IMR-90 (cell line): ENCODE results near the gene BMPER. TPM values are rescaled to one million over a fixed set of nuclear protein-coding genes. Genes with fewer than 3 reads are reported as not detected.

Experiments
- ATAC-seq: fragments of 200-7000 bp; cut with Tn5 transposase; 2 replicates; pipeline ENCODE4 v1.9.1; 2020; ENCODE audit warnings: low read depth, mild to moderate bottlenecking, moderate library complexity
- BruUV-seq: library from RNA; stranded (reverse); fragments of 400-500 nt; replicated peaks from 2 replicates; lab custom pipeline; 2021; lab: Mats Ljungman, UMichigan
- CTCF ChIA-PET: fragments of 300-600 bp; formaldehyde crosslinking; extraction: SDS; loops from one replicate; lab custom pipeline; 2021; ENCODE audit warnings: antibody characterized with exemption; lab: Yijun Ruan, JAX
- POLR2A ChIA-PET: fragments of 300-600 bp; sonication (Branson Sonifier 250); formaldehyde crosslinking; loops from one replicate; lab custom pipeline; 2022; ENCODE audit warnings: antibody characterized with exemption; ENCODE audit not compliant: unreplicated experiment; lab: Charles Lee
- DNase-seq: peaks from one replicate; pipeline ENCODE4 v3.0.0; 2013
- H2AFZ ChIP-seq: replicated peaks from 2 replicates; pipeline ENCODE3; 2013; ENCODE audit warnings: low read length, mild to moderate bottlenecking; ENCODE audit not compliant: poor library complexity
- H2AK5ac ChIP-seq: 2 replicates; pipeline ENCODE4 v1.6.1; 2013; ENCODE audit warnings: low read depth, low read length, inconsistent platforms
- H2AK9ac ChIP-seq: replicated peaks from 2 replicates; pipeline ENCODE3; 2013; ENCODE audit warnings: mild to moderate bottlenecking, low read depth, low read length, moderate library complexity; ENCODE audit not compliant: poor library complexity
- H2BK120ac ChIP-seq: 2 replicates; pipeline ENCODE4 v1.6.1; 2013; ENCODE audit warnings: low read depth, low read length, inconsistent platforms
- H2BK15ac ChIP-seq: 3 replicates; pipeline ENCODE4 v1.6.1; 2013; ENCODE audit warnings: low read depth, low read length, inconsistent platforms
- H2BK20ac ChIP-seq: 2 replicates; pipeline ENCODE4 v1.6.1; 2013; ENCODE audit warnings: low read depth, mild to moderate bottlenecking, inconsistent platforms, low read length, moderate library complexity
- H2BK5ac ChIP-seq: 2 replicates; pipeline ENCODE4 v1.6.1; 2013; ENCODE audit warnings: mild to moderate bottlenecking, low read depth, low read length, inconsistent platforms; ENCODE audit not compliant: poor library complexity, severe bottlenecking
- H3K14ac ChIP-seq: replicated peaks from 2 replicates; pipeline ENCODE4 v1.6.1; 2013; ENCODE audit warnings: low read depth, low read length, inconsistent platforms
- H3K18ac ChIP-seq: 2 replicates; pipeline ENCODE4 v1.6.1; 2013; ENCODE audit warnings: low read depth, low read length, control low read depth
- H3K23ac ChIP-seq: 2 replicates; pipeline ENCODE4 v1.6.1; 2013; ENCODE audit warnings: low read depth, low read length, inconsistent platforms
- H3K27ac ChIP-seq: 2 replicates; pipeline ENCODE4 v1.5.1; 2013; ENCODE audit warnings: mild to moderate bottlenecking, control low read depth, low read length; ENCODE audit not compliant: insufficient read depth
- H3K27me3 ChIP-seq: 2 replicates; pipeline ENCODE4 v1.6.1; 2013; ENCODE audit warnings: low read length; ENCODE audit not compliant: control insufficient read depth, insufficient read depth
- H3K36me3 ChIP-seq: 2 replicates; pipeline ENCODE4 v1.6.1; 2013; ENCODE audit warnings: low read length, mixed read lengths; ENCODE audit not compliant: control insufficient read depth, insufficient read depth
- H3K4ac ChIP-seq: 2 replicates; pipeline ENCODE4 v1.6.1; 2013; ENCODE audit warnings: low read depth, low read length, inconsistent platforms
- H3K4me1 ChIP-seq: 2 replicates; pipeline ENCODE4 v1.6.1; 2013; ENCODE audit warnings: low read length, mixed read lengths; ENCODE audit not compliant: control insufficient read depth, insufficient read depth
- H3K4me2 ChIP-seq: 2 replicates; pipeline ENCODE4 v1.6.1; 2013; ENCODE audit warnings: low read depth, mild to moderate bottlenecking, control low read depth, low read length, moderate library complexity
- H3K4me3 ChIP-seq: 2 replicates; pipeline ENCODE4 v1.5.1; 2013; ENCODE audit warnings: low read depth, mild to moderate bottlenecking, control low read depth, low read length, moderate library complexity; ENCODE audit not compliant: insufficient read depth
- H3K56ac ChIP-seq: 2 replicates; pipeline ENCODE4 v1.6.1; 2013; ENCODE audit warnings: low read length, inconsistent platforms; ENCODE audit not compliant: insufficient read depth; ENCODE audit errors: extremely low read depth
- H3K79me1 ChIP-seq, 2 experiments: 2 replicates each; pipeline ENCODE4 v1.6.1; 2013; ENCODE audit warnings: low read length in 2 of 2, inconsistent platforms in 1 of 2, low read depth in 1 of 2
- H3K9ac ChIP-seq: 2 replicates; pipeline ENCODE4 v1.6.1; 2013; ENCODE audit warnings: low read depth, low read length, control low read depth
- H3K9me1 ChIP-seq: 2 replicates; pipeline ENCODE4 v1.6.1; 2013; ENCODE audit warnings: low read length, inconsistent platforms; ENCODE audit not compliant: insufficient read depth
- H3K9me3 ChIP-seq: 2 replicates; pipeline ENCODE4 v1.6.1; 2013; ENCODE audit warnings: low read length; ENCODE audit not compliant: control insufficient read depth, insufficient read depth
- H4K20me1 ChIP-seq: 2 replicates; pipeline ENCODE4 v1.6.1; 2013; ENCODE audit warnings: low read length, inconsistent platforms; ENCODE audit not compliant: insufficient read depth
- H4K5ac ChIP-seq: 2 replicates; pipeline ENCODE4 v1.6.1; 2013; ENCODE audit warnings: mild to moderate bottlenecking, low read depth, low read length, control low read depth
- H4K8ac ChIP-seq, 2 experiments: 2 replicates each; pipeline ENCODE4 v1.6.1; 2013; ENCODE audit warnings: low read depth in 2 of 2, low read length in 2 of 2, control low read depth in 1 of 2, inconsistent platforms in 1 of 2
- H4K91ac ChIP-seq: 2 replicates; pipeline ENCODE4 v1.6.1; 2013; ENCODE audit warnings: low read depth, low read length, inconsistent platforms; ENCODE audit not compliant: insufficient read depth
- BHLHE40 ChIP-seq: fragments of 150-350 bp; IDR thresholded peaks from 2 replicates; pipeline ENCODE4 v1.6.1; 2016; ENCODE audit warnings: mild to moderate bottlenecking, low read depth, low read length
- CEBPB ChIP-seq: IDR thresholded peaks from 2 replicates; pipeline ENCODE4 v1.6.1; 2012; ENCODE audit warnings: low read depth, low read length, improper control_type of control experiment
- CHD1 ChIP-seq: IDR thresholded peaks from 2 replicates; pipeline ENCODE4 v1.6.1; 2012; ENCODE audit warnings: low read depth, low read length, improper control_type of control experiment
- FOS ChIP-seq: fragments of 150-350 bp; IDR thresholded peaks from 2 replicates; pipeline ENCODE4 v1.6.1; 2016; ENCODE audit warnings: low read depth, low read length
- MAFK ChIP-seq: IDR thresholded peaks from 2 replicates; pipeline ENCODE4 v1.6.1; 2012; ENCODE audit warnings: low read depth, low read length, improper control_type of control experiment
- MAZ ChIP-seq: IDR thresholded peaks from 2 replicates; pipeline ENCODE4 v1.6.1; 2012; ENCODE audit warnings: low read depth, mild to moderate bottlenecking, low read length, improper control_type of control experiment, moderate library complexity, borderline replicate concordance
- MXI1 ChIP-seq: IDR thresholded peaks from 2 replicates; pipeline ENCODE4 v1.6.1; 2012; ENCODE audit warnings: low read depth, mild to moderate bottlenecking, low read length, moderate library complexity, borderline replicate concordance
- NFE2L2 ChIP-seq: fragments of 150-350 bp; IDR thresholded peaks from 2 replicates; pipeline ENCODE4 v1.6.1; 2016; ENCODE audit warnings: low read depth, mild to moderate bottlenecking, low read length
- POLR2A ChIP-seq: IDR thresholded peaks from 2 replicates; pipeline ENCODE4 v1.6.1; 2012; ENCODE audit warnings: mild to moderate bottlenecking, low read depth, low read length
- RAD21 ChIP-seq: IDR thresholded peaks from 2 replicates; pipeline ENCODE4 v1.6.1; 2012; ENCODE audit warnings: low read length, improper control_type of control experiment
- RCOR1 ChIP-seq: IDR thresholded peaks from 2 replicates; pipeline ENCODE4 v1.6.1; 2012; ENCODE audit warnings: mild to moderate bottlenecking, low read length, improper control_type of control experiment; ENCODE audit not compliant: insufficient replicate concordance
- RFX5 ChIP-seq: IDR thresholded peaks from 2 replicates; pipeline ENCODE4 v1.8.0; 2012; ENCODE audit warnings: low read depth, mild to moderate bottlenecking, low read length, moderate library complexity
- SMC3 ChIP-seq: fragments of 150-350 bp; IDR thresholded peaks from 2 replicates; pipeline ENCODE4 v1.6.1; 2016; ENCODE audit warnings: low read depth, mild to moderate bottlenecking, antibody characterized with exemption, low read length, moderate library complexity
- WGBS, 2 experiments: methylation state at CpG; one replicate each; pipeline versions ENCODE4 v1.1.5 to v1.1.7; 2013; ENCODE audit warnings: missing lambda C conversion rate in 2 of 2; ENCODE audit not compliant: insufficient read length in 1 of 2; ENCODE audit errors: extremely low coverage in 2 of 2; 5-methylcytosine and 5-hydroxymethylcytosine counted together
- dilution Hi-C: fragments of 300-500 bp; cut with HindIII; formaldehyde crosslinking; loops from one replicate; pipeline ENCODE4 v1.14.3; 2018; ENCODE audit warnings: low sequenced_read_pairs; ENCODE audit not compliant: unreplicated experiment
- in situ Hi-C: fragments of 300-500 bp; cut with MboI; formaldehyde crosslinking; loops from 3 replicates; pipeline ENCODE4 v1.14.3; 2019; ENCODE audit warnings: low sequenced_read_pairs, inconsistent platforms, mixed read lengths
- intact Hi-C: fragments of 100-400 bp; cut with micrococcal nuclease; formaldehyde crosslinking; loops from 2 replicates; pipeline ENCODE4 v1.10.0; 2022
- polyA plus RNA-seq, 3 experiments: library from polyadenylated mRNA; depleted of rRNA; stranded (reverse); fragments of >200 nt; gene quantifications; 2 replicates each; pipeline ENCODE4 v1.2.3, GENCODE V29; 2012; ENCODE audit warnings: low replicate concordance in 1 of 3
- total RNA-seq: library from RNA; depleted of rRNA; stranded (reverse); fragments of >200 nt; gene quantifications from 2 replicates; pipeline ENCODE4 v1.2.3, GENCODE V29; 2012
- TF ChIP-seq, protein P1 (sequence below): conservative IDR thresholded peaks from 2 replicates; pipeline ENCODE4 v1.5.1; 2012; ENCODE audit warnings: mild to moderate bottlenecking, low read depth, low read length, improper control_type of control experiment
- TF ChIP-seq, protein P2 (sequence below): fragments of 150-350 bp; IDR thresholded peaks from 2 replicates; pipeline ENCODE4 v1.6.1; 2017; ENCODE audit warnings: mild to moderate bottlenecking, antibody characterized with exemption, low read length, low read depth
- TF ChIP-seq, protein P3 (sequence below): fragments of 150-350 bp; IDR thresholded peaks from 2 replicates; pipeline ENCODE4 v1.6.1; 2016; ENCODE audit warnings: low read depth, mild to moderate bottlenecking, low read length, moderate library complexity, borderline replicate concordance

The BMPER gene
- total and polyA plus RNA-seq, 2 of the 4 experiments (the other 2 are of a cell fraction), result 6.2 to 7.9 TPM

DNA sequence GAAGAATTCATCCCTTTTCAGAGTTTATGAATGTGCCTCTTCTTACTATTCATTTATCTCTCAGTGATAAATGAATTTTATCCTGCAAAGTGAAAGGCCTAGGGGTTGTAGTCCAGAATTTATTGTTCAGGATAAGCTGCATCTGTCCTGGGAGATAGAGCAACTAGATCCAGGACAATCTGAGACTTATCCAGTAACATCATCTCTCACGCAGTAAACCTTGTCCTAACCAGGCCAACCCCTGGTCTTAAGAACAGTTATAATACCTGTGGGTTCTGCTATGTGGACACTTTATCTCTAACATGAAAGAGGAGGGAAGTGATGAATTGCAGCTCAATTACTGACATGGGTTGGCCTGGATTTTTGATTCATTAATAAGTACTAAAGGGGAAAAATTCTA is 287.6 kb downstream of the BMPER start:
- no peaks in the 10 kb centered on the region for H4K20me1 ChIP-seq
- no peak overlapping the region for H2AK5ac ChIP-seq
- ATAC-seq (no peak), DNase-seq (no peak)
- no peak overlapping the region for H3K23ac ChIP-seq
- no peak overlapping the region for H4K5ac ChIP-seq
- in situ Hi-C loops (no loop called here), dilution Hi-C loops (no loop called here), intact Hi-C loops (no loop called here)
- no peak overlapping the region for H4K8ac ChIP-seq
- H3K56ac ChIP-seq, result no peak overlapping the region
- no TSS peak for BruUV-seq
- no peak overlapping the region for H2BK5ac ChIP-seq
- H2BK120ac ChIP-seq, result no peak overlapping the region
- H3K79me1 ChIP-seq, result no peaks in the 10 kb centered on the region
- no peaks in the 10 kb centered on the region for H3K9me3 ChIP-seq
- H3K4ac ChIP-seq, result no peak overlapping the region
- no peak overlapping the region for H2AK9ac ChIP-seq
- no peak overlapping the region for H4K91ac ChIP-seq
- H3K14ac ChIP-seq, result no peak overlapping the region
- no peak overlapping the region for H3K4me3 ChIP-seq
- CTCF ChIA-PET, result no interaction called here
- H3K18ac ChIP-seq, result no peak overlapping the region
- H3K4me2 ChIP-seq, result no peak overlapping the region
- POLR2A ChIA-PET, result no interaction called here
- H3K9ac ChIP-seq, result no peak overlapping the region
- H3K27me3 ChIP-seq, result no peaks in the 10 kb centered on the region; the same call in 1 of the 2 replicates
- no CpG with 5 or more reads among the region's 1 CpG for WGBS, 2 experiments
- no peak for TF ChIP-seq CEBPB
- no peak for TF ChIP-seq MXI1
- no peak for TF ChIP-seq RFX5
- TF ChIP-seq FOS, result no peak
- TF ChIP-seq MAFK, result no peak
- TF ChIP-seq BHLHE40, result no peak
- no peak for TF ChIP-seq CHD1
- TF ChIP-seq, protein P1, sequence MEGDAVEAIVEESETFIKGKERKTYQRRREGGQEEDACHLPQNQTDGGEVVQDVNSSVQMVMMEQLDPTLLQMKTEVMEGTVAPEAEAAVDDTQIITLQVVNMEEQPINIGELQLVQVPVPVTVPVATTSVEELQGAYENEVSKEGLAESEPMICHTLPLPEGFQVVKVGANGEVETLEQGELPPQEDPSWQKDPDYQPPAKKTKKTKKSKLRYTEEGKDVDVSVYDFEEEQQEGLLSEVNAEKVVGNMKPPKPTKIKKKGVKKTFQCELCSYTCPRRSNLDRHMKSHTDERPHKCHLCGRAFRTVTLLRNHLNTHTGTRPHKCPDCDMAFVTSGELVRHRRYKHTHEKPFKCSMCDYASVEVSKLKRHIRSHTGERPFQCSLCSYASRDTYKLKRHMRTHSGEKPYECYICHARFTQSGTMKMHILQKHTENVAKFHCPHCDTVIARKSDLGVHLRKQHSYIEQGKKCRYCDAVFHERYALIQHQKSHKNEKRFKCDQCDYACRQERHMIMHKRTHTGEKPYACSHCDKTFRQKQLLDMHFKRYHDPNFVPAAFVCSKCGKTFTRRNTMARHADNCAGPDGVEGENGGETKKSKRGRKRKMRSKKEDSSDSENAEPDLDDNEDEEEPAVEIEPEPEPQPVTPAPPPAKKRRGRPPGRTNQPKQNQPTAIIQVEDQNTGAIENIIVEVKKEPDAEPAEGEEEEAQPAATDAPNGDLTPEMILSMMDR, result no peak
- TF ChIP-seq SMC3, result no peak
- TF ChIP-seq, protein P2, sequence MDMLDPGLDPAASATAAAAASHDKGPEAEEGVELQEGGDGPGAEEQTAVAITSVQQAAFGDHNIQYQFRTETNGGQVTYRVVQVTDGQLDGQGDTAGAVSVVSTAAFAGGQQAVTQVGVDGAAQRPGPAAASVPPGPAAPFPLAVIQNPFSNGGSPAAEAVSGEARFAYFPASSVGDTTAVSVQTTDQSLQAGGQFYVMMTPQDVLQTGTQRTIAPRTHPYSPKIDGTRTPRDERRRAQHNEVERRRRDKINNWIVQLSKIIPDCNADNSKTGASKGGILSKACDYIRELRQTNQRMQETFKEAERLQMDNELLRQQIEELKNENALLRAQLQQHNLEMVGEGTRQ, result no peak
- no peak for TF ChIP-seq RCOR1
- no peak for TF ChIP-seq RAD21
- no peak for TF ChIP-seq POLR2A
- TF ChIP-seq, protein P3, sequence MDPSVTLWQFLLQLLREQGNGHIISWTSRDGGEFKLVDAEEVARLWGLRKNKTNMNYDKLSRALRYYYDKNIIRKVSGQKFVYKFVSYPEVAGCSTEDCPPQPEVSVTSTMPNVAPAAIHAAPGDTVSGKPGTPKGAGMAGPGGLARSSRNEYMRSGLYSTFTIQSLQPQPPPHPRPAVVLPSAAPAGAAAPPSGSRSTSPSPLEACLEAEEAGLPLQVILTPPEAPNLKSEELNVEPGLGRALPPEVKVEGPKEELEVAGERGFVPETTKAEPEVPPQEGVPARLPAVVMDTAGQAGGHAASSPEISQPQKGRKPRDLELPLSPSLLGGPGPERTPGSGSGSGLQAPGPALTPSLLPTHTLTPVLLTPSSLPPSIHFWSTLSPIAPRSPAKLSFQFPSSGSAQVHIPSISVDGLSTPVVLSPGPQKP, result no peak
- TF ChIP-seq MAZ, result no peak
- no peak for TF ChIP-seq NFE2L2
- no peak overlapping the region for H2AFZ ChIP-seq
- no peaks in the 10 kb centered on the region; the same call in 1 of the 2 replicates for H3K9me1 ChIP-seq
- no peak overlapping the region for H3K27ac ChIP-seq
- no peak overlapping the region for H2BK15ac ChIP-seq
- H2BK20ac ChIP-seq, result no peak overlapping the region
- 0 out of 2 replicates have a peak, but pooled peaks cover 2% of the 10 kb centered on the region for H3K4me1 ChIP-seq
- no peaks in the 10 kb centered on the region for H3K36me3 ChIP-seq
